Erythroblast (primary cell): Measurements from ENCODE around the gene AKT3.

Experiments
- GATA1 ChIP-seq: IDR thresholded peaks from 2 replicates; pipeline ENCODE4 v1.6.1; 2011; ENCODE audit warnings: low read depth, mild to moderate bottlenecking, control low read depth, low read length, moderate library complexity
- POLR2A ChIP-seq: IDR thresholded peaks from 2 replicates; pipeline ENCODE4 v1.6.1; 2011; ENCODE audit warnings: mild to moderate bottlenecking, low read length

DNA sequence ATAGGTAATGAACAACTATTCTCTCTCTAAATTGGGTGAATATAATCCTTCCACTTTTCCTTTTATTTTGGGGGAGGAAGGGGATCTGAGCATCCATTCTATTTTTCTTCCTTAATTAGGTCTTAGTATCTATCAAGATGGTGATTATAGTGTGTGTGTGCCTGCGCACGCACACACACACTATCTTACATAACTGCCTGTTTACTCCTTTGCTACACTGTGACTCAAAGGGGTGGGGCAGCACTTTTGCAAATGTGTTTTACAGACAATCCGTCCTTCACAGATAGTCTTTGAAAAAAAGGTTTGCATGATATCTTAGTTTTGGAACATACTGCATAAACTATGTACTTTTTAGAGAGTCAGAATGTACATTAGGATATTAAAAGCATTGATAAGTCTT lies 402.7 kb downstream of the AKT3 start:
- TF ChIP-seq POLR2A (peak; percentile 17), GATA1 (no peak)
